HG02759 (cell line): Measurements from ENCODE around the gene MMP19.

Experiments used
- ATAC-seq: cut with Tn5 transposase; IDR thresholded peaks from one replicate; pipeline ENCODE4 v1.9.1; 2021; ENCODE audit warnings: mild to moderate bottlenecking, moderate library complexity; ENCODE audit not compliant: unreplicated experiment

The MMP19 gene

GRCh38 chr12:55816881-55817344, 25.8 kb downstream of the MMP19 start:
- ATAC-seq: no peak

DNA sequence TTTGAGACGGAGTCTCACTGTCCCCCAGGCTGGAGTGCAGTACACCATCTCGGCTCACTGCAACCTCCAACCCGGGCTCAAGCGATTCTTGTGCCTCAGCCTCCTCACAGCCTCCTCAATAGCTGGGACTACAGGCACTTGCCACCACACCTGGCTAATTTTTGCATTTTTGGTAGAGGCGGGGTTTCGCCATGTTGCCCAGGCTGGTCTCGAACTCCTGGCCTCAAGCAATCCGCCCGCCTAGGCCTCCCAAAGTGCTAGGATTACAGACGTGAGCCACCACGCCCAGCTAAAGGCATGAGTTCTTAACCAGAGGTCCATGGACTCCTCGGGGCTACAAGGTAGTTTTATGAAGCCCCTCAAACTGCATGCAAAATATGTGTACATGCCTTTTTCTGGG, 27.3 kb downstream of the MMP19 start:
- ATAC-seq: no peak

GRCh38 chr12:55814257-55814656, 28.5 kb downstream of the MMP19 start:
- no peak for ATAC-seq

- ATAC-seq: no peak
Observed at GRCh38 chr12:55812088-55812487, 30.6 kb downstream of the MMP19 start.

GRCh38 chr12:55809274-55809673, 33.5 kb downstream of the MMP19 start:
- ATAC-seq: no peak

DNA sequence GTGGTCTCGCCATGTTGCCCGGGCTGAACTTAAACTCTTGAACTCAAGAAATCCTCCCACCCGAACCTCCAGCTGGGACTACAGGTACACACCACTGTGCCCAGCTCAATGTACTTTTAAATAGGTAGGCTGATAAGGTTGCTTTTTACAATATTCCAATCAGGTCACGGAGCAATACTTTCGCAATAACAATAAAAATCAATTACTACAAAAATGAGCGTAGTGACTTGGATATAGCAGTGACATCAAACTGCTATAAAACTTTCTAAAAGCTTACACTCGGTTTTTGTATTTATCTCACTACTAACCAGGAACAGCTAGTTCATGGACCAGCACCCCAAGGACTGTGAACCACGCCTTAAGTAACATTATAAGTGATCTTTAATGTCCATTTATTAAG, 35.8 kb downstream of the MMP19 start:
- no peak for ATAC-seq

GRCh38 chr12:55797550-55797949, 45.2 kb downstream of the MMP19 start:
- ATAC-seq: no peak

DNA sequence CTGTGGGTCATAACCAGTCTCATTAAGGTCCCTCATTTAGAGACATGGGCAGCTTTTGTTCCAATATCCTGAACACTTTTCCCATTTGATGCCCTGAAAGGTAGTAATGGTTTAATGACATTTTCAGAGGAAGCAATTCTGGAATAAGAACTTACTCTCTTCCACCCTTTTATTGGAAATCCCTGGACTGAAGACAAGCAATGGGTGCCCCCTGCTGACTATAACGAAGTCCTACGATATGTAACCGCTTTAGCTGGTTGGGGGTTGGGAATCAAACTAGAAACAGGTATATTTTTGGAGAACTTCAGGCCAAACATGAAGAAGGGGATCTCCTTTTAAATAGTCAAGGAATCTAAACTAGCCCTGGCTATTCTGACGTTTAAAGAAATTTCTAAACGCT, 45.7 kb downstream of the MMP19 start:
- no peak for ATAC-seq

DNA sequence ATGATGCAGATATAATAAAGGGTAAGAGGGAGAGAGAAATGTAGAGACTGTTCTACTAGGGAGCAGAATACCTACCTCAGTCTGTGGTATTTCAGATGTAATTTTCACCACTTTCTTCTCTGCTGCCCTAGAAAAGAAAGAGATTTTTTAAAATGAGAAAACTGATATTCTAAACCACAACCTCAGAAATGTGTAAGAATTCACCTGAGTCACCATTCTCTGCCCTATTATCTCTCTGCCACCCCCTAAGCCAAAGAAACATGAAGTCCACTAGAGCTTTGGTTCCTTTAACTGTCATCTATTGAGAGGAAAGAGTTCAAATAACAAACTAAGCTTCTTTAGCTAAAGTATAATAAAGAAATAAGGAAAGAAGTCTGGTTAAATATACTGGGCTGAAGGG, 46.8 kb downstream of the MMP19 start:
- no peak for ATAC-seq

GRCh38 chr12:55789893-55790292, 52.8 kb downstream of the MMP19 start:
- ATAC-seq: no peak

DNA sequence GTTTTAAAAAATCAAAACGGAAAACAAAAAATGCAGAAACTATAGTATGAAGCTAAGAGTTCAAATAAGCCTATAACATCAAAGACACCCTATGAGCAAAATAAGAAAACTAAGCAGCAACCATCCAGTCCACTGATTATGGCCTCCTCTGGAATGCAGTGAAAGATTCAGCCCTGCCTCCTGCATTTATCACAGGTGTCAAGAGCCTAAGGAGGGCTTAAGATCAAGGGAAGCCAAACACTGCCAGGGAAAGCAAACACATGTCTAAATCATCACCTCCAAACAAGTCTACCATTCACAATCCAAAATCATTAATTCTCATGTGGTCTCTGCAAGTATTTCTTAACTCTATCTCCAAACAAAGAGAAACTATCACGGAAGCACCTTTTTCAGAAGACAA, 53.6 kb downstream of the MMP19 start:
- no peak for ATAC-seq

- no peak for ATAC-seq
Observed at GRCh38 chr12:55788546-55788945, 54.2 kb downstream of the MMP19 start.
